Left hindlimb (tissue), 1 donor: ENCODE data around the gene DNHD1.

Source experiments
- DNase-seq: peaks from one replicate; pipeline ENCODE4 v3.0.0-alpha.2; 2018

The DNHD1 gene

GRCh38 chr11:6596239-6596877 is 99.3 kb downstream of the DNHD1 start:
- no peak for DNase-seq

DNA sequence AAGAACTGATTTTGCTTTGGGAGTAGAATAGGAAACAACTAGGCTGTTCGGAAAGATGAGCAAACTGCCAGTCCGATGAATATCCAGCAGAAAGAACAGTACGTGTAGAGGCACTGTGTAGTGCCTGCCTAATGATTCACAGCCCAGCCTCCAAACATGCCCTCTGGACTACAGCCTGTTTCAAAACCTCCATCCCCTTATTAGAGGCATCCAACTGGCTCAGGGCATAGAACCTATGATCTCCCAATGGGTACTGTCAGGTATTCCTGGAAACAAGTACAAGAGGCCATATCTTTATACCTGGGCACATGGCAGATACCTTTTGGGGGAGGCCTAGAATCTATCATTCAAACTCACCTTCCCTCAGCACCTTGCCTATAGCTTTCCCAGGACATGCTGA is 101.5 kb downstream of the DNHD1 start:
- DNase-seq, result no peak

GRCh38 chr11:6599449-6599848 is 102.4 kb downstream of the DNHD1 start:
- DNase-seq, result no peak

- DNase-seq, result no peak
Observed at GRCh38 chr11:6599881-6600390, 102.9 kb downstream of the DNHD1 start.

DNA sequence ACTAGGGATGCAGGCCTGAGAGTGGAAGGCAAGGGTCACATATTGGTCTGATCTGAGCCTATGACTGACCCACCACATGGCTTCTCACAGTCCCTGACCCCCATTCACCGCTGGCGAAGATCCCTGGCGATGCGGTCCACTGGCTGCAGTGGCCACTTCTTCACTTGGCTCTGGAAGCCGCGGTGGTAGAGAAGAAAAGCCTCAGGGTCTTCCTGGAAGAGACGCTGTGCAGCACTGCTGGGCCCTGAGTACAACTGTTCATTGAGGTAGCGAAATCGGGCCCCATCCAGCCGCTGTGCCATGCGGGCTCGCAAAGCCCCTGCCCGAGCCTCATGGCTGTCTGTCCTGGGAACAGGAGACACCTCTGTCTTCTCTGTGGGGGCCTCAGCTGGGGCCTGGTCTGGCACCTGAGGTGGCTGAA is 104.0 kb downstream of the DNHD1 start:
- DNase-seq, result no peak

DNA sequence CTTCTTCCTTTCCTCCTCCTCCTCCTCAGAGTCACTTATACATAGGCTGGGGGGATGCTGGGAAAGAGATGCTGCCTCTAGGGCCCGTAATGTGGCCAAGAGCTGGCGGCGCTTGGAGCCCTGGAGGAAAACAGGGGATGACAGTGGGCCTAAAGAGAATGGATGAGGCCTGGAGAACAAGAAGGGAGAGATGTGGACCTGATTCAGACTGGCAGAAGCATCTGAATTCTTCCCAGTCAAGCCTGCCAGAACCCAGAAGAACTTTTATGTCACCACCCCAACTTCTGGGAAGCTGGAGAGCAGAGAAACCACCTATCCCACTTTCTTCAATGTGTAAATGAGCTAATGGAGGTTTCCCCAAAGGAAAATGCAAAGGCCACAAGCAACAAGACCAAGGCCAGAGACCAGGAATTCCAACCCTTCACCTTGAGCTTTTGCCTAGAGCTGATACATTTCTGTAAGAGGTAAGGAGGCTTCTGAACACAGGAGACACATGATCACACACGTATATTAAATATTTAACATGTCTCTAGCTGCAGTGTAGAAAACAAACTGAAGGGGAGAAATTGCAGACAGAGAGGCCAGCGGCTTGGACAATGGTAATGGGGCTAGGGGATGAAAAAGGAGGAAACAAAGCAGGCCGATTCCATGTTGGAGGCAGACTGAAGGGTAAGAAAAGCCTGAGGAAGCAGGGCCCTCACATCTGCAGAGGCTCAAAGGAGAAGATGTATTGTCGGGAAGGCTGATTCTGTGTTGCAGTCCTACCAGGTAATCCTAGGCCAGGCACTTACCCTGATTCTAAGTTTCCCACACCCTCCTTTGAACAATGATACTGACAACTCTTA is 105.2 kb downstream of the DNHD1 start:
- DNase-seq, result peak; percentile 13

- DNase-seq, result peak; percentile 93
Observed at GRCh38 chr11:6603287-6604080, 106.4 kb downstream of the DNHD1 start, which contains the start of the genes ILK and RRP8. ILK (plus strand) TSS chr11:6603774; CDS start chr11:6604272, 498 bp downstream. RRP8 (minus strand) TSS chr11:6603616; CDS start chr11:6603502, 114 bp downstream.

DNA sequence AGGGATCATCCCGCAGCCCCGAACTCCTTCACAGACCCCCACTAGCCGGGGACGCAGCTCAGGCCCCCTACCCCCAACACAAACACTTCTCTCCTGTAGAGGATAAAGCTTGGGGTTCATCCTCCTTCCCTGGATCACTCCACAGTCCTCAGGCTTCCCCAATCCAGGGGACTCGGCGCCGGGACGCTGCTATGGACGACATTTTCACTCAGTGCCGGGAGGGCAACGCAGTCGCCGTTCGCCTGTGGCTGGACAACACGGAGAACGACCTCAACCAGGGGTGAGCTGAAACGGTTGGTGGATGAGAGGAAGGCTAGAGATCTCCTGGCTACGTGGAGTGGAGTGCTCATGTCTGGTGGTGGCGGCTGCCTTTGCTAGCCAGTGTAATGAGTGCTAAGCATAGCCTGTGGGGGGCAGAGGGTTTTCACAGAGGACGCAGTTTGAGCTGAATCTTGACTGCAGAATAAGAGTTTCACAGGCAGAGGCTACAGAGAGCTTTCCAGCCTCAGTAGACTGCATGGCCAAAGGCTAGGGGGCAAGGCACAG is 107.1 kb downstream of the DNHD1 start:
- peak; percentile 71 for DNase-seq

DNA sequence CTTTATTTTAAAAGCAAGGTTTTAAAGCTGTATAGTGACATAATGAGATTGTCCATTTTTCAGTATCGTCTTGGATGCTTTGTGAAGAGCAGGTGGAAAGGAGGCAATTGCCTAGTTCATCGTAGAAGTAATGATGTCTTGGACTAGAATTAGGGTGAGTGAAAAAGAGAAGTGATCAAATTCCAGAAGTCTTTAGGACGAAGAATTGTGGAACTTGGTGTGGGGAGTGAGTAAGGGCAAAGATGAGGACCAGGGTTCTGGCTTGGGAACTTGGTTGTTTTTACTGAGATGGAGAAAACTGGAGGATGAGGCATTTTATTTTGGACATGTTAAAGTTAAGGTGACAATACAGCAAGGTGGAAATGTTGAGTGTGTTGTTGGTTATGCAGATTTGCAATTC is 107.7 kb downstream of the DNHD1 start:
- DNase-seq, result no peak

DNA sequence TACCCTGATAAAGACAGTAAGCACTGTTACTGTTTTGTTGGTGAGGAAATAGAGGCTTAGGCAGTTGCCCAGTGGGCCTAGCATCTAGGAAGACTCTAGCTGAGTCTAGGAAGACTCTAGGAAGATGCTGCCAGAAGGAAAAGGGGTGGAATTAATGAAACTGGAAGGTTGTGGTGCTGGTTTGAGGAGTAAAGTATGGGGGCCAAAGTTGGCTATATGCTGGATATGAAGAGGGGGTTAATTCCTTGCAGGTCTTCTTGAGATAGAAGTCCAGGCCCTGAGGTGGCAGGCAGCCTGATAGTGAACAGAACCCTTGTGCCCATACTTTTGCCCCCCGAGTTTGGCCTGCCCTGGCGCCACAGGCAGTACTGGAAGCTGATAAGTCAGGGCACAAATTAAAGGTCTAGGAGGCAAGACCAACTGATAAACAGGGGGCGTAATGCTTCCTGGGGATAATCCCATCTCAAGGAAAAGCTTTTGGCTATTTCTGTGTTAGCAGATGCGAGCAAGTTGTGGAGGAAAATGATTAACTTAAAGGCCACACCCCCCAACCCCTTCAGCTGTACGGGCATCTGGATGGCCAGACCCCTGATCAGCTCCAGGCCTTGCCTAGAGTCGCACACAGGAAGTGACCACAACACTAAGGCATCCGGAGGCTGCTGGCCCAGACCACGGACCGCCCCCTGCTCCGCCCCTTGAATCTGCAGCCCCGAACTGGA is 109.5 kb downstream of the DNHD1 start:
- peak; percentile 95 for DNase-seq

DNA sequence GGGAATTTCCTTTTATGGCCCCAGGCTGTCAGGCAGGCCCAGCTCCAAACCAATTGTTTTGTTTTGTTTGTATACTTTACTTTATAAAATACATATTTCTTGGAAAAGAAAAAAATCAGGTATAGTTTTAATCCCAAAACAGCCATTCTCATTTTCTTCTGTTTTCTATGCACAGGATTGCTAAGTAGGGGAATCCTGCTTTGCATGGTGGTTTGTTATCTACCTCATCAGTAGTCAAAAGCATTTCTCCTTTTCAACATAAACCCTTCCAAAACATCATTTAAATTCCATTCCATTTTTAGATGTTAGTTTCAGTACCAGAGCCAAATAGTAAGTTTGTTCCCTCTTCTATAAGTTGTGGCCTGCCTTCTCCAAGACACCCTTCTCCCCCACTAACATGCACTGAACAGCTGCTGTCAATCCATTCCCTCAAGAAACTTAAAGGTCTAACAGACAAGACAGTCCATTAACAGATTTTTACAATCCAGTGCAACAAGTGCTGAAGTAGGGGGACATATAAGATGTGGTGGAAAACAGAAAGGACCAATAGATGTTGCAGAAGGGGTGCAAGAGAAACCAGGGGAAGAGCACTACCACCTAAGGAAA is 110.2 kb downstream of the DNHD1 start:
- no peak for DNase-seq

GRCh38 chr11:6608011-6608410 is 110.9 kb downstream of the DNHD1 start:
- DNase-seq, result no peak

- DNase-seq, result peak; percentile 30
Observed at GRCh38 chr11:6608726-6609501, 111.8 kb downstream of the DNHD1 start.

DNA sequence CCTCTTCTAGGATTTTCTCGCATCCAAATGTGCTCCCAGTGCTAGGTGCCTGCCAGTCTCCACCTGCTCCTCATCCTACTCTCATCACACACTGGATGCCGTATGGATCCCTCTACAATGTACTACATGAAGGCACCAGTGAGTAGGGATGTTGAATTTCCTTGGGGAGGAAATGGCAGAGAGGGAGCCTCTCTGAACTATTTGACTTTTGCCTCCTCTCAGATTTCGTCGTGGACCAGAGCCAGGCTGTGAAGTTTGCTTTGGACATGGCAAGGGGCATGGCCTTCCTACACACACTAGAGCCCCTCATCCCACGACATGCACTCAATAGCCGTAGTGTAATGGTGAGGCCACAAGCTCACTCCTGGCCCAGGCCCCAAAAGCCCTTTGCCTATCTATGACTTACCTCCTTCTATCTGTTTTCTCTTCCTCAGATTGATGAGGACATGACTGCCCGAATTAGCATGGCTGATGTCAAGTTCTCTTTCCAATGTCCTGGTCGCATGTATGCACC is 112.5 kb downstream of the DNHD1 start:
- peak; percentile 22 for DNase-seq

DNA sequence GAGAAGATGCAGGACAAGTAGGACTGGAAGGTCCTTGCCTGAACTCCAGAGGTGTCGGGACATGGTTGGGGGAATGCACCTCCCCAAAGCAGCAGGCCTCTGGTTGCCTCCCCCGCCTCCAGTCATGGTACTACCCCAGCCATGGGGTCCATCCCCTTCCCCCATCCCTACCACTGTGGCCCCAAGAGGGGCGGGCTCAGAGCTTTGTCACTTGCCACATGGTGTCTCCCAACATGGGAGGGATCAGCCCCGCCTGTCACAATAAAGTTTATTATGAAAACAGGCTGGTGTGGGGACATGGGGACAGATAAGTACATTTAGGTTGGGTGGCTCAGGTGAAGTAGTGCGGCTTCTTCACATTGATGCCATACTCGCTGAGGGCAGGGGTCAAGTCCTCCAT is 113.5 kb downstream of the DNHD1 start:
- peak; percentile 30 for DNase-seq

GRCh38 chr11:6611092-6611962 is 114.2 kb downstream of the DNHD1 start:
- DNase-seq, result peak; percentile 63

DNA sequence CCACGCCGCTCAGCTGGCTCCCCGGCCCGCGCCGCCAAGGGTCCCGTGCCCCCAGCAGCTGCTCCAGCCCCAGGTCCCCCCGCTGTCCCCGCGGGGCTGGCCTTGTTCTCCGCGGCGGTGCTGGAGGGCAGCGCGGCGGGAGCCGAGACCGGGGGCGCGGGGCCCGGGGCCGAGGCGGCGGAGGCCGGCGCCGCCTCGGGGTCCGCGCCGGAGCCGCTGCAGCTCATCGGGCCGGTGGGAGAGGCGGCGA is 114.8 kb downstream of the DNHD1 start:
- no peak for DNase-seq

GRCh38 chr11:6612213-6613041 is 115.3 kb downstream of the DNHD1 start, which contains the start of gene TAF10:
TAF10 (minus strand) TSS chr11:6612216; CDS start chr11:6612189, 27 bp downstream.
- peak; percentile 98 for DNase-seq

- no peak for DNase-seq
Observed at GRCh38 chr11:6613496-6613895, 116.4 kb downstream of the DNHD1 start.
